ENCODE measurements around the gene RAB2B.

DNA sequence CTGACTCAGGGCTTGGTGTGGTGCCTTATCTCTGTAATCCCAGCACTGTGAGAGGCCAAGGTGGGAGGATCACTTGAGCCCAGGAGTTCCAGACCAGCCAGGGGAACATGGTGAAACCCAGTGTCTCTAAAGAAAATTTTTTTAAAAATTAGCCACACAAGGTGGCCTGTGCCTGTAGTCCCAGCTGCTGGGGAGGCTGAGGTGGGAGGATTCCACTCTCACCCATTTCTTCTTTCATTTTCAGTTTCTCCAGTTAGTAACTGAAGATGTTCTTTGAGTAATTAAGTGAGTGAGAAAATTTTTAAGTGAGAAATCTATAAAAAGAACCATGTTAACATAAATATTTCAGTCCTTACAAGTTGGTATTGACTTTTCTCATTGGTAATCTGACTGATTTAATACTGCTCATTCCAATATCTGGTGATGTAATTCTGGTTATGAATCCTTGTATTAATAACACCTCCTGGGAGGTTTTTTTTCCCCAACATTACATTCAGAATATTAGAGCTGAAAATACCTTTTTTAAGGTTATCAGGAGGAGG, 28.3 kb upstream of the RAB2B start:
- TF ChIP-seq CTCF (IDR thresholded peaks at IDR 0.05; ENCODE audit: low read depth, low read length, poor library complexity, severe bottlenecking): no peak
- TF ChIP-seq EZH2phosphoT487 (IDR thresholded peaks at IDR 0.05; ENCODE audit: borderline replicate concordance, low read length): no peak
